RPMI7951 (cell line): Measurements from ENCODE around the gene CCDC174. TPM values are rescaled to one million over a fixed set of nuclear protein-coding genes. Genes with fewer than 3 reads are reported as not detected.

ENCODE experiments used
- DNase-seq: peaks from one replicate; pipeline ENCODE4 v3.0.0-alpha.2; 2012; ENCODE audit warnings: low read depth
- total RNA-seq: library from RNA; depleted of rRNA; stranded (reverse); fragments of >200 nt; shearing (Covaris generic); gene quantifications from 2 replicates; pipeline ENCODE4 v1.2.3, GENCODE V29; 2014

CCDC174 gene
- total RNA-seq, 1 experiment from 2014 or later: 10.8 TPM

GRCh38 chr3:14625443-14625842 lies 26.1 kb upstream of the CCDC174 start:
- no peak for DNase-seq

- DNase-seq: no peak
Measured at GRCh38 chr3:14627815-14628214, 23.7 kb upstream of the CCDC174 start.

- DNase-seq: no peak
Measured at GRCh38 chr3:14628406-14628805, 23.2 kb upstream of the CCDC174 start.

GRCh38 chr3:14630404-14631100 lies 21.0 kb upstream of the CCDC174 start:
- no peak for DNase-seq

GRCh38 chr3:14631101-14631497 lies 20.5 kb upstream of the CCDC174 start:
- DNase-seq: no peak

GRCh38 chr3:14631687-14632441 lies 19.7 kb upstream of the CCDC174 start:
- DNase-seq: no peak

- DNase-seq: no peak
Measured at GRCh38 chr3:14632442-14632930, 19.1 kb upstream of the CCDC174 start.

- DNase-seq: no peak
Measured at GRCh38 chr3:14633417-14633816, 18.1 kb upstream of the CCDC174 start.

GRCh38 chr3:14633819-14634424 lies 17.6 kb upstream of the CCDC174 start:
- DNase-seq: peak; percentile 57

- no peak for DNase-seq
Measured at GRCh38 chr3:14634763-14635400, 16.7 kb upstream of the CCDC174 start.

- DNase-seq: no peak
Measured at GRCh38 chr3:14636496-14637087, 15.0 kb upstream of the CCDC174 start.

- peak; percentile 15 for DNase-seq
Measured at GRCh38 chr3:14640157-14640562, 11.4 kb upstream of the CCDC174 start.

- DNase-seq: no peak
Measured at GRCh38 chr3:14640734-14641133, 10.8 kb upstream of the CCDC174 start.

- no peak for DNase-seq
Measured at GRCh38 chr3:14641346-14641745, 10.2 kb upstream of the CCDC174 start.

- no peak for DNase-seq
Measured at GRCh38 chr3:14645453-14645852, 6.1 kb upstream of the CCDC174 start.

GRCh38 chr3:14646131-14646573 lies 5.4 kb upstream of the CCDC174 start:
- no peak for DNase-seq

GRCh38 chr3:14646589-14647413 lies 4.8 kb upstream of the CCDC174 start:
- no peak for DNase-seq

- DNase-seq: no peak
Measured at GRCh38 chr3:14647976-14648955, 3.3 kb upstream of the CCDC174 start.

GRCh38 chr3:14649466-14649865 lies 2.1 kb upstream of the CCDC174 start:
- DNase-seq: no peak

GRCh38 chr3:14650193-14650592 lies 1.4 kb upstream of the CCDC174 start:
- DNase-seq: no peak
